ENCODE data around the gene CDH13. TPM values are rescaled to one million over a fixed set of nuclear protein-coding genes. Genes with fewer than 3 reads are reported as not detected.

The CDH13 gene
- total and polyA plus RNA-seq, 2 experiments from 2014 or later: 1.2 to 1.5 TPM

DNA sequence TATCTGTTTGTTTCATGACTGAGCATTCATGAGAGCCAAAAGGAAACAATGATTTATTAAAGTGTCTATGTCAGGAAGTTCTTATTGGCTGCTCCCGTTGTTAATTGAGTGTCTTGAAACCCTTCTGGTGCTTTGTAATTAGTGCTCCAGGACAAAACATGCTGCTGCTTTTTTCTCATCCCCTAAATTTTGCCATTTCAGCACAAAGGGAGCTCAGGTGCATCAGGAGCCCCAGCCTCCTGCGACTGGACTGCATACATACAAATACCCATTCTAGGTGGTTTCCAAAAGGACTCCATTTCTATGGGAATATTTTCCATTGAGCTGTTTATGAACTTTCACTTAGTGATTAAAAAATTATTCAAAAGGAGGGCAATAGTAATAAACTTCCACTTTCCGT lies 354.0 kb downstream of the CDH13 start:
- Histone ChIP-seq H3K27ac (no peak overlapping the region), H3K4me3 (no peak overlapping the region), H3K9me2 (replicated peaks; ENCODE audit: insufficient read depth) (no peaks in the 10 kb centered on the region), H3K4me2 (no peak overlapping the region), H3K9me3 (ENCODE audit: low read depth) (no peaks in the 10 kb centered on the region), H4K20me1 (ENCODE audit: insufficient read depth, poor library complexity, severe bottlenecking) (no peaks in the 10 kb centered on the region), H3K27me3 (no peaks in the 10 kb centered on the region), H3K79me2 (no peaks in the 10 kb centered on the region), H2AFZ (no peak overlapping the region), H3K4me1 (ENCODE audit: insufficient read depth) (no peaks in the 10 kb centered on the region), H3K36me3 (replicated peaks; ENCODE audit: insufficient read depth, low read depth) (no peaks in the 10 kb centered on the region)
- no peak for DNase-seq (ENCODE audit: low spot score)
- WGBS (ENCODE audit: low lambda C conversion rate, missing lambda C conversion rate): 87% methylated on average over 3 of the region's 3 CpGs
- TF ChIP-seq EZH2 (IDR thresholded peaks at IDR 0.05; ENCODE audit: borderline replicate concordance): no peak
- TF ChIP-seq, protein P1, sequence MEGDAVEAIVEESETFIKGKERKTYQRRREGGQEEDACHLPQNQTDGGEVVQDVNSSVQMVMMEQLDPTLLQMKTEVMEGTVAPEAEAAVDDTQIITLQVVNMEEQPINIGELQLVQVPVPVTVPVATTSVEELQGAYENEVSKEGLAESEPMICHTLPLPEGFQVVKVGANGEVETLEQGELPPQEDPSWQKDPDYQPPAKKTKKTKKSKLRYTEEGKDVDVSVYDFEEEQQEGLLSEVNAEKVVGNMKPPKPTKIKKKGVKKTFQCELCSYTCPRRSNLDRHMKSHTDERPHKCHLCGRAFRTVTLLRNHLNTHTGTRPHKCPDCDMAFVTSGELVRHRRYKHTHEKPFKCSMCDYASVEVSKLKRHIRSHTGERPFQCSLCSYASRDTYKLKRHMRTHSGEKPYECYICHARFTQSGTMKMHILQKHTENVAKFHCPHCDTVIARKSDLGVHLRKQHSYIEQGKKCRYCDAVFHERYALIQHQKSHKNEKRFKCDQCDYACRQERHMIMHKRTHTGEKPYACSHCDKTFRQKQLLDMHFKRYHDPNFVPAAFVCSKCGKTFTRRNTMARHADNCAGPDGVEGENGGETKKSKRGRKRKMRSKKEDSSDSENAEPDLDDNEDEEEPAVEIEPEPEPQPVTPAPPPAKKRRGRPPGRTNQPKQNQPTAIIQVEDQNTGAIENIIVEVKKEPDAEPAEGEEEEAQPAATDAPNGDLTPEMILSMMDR (IDR thresholded peaks at IDR 0.05; ENCODE audit: poor library complexity): no peak
- no peak for TF ChIP-seq EZH2phosphoT487 (IDR thresholded peaks at IDR 0.05; ENCODE audit: low read depth, severe bottlenecking, unreplicated experiment)

DNA sequence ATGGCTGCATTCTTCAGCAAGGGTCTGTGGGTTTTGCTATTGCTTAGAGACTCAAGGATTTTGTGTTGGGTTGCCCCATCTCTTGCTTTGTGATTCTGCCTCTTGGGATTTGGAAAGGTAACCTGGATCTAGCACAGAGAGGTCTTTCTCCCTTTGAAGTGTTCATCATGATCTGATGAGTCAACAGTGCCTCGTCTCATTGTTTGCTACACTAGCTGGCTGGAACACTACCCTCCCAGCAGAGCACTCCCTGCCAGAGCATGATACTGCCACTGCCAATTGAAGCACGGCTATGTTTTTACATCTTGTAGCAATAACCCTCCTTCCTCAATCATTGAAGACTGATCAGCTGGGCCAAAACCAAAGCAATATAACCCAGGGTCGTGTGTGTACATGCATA lies 361.0 kb downstream of the CDH13 start:
- Histone ChIP-seq H3K9me3 (ENCODE audit: low read depth) (no peaks in the 10 kb centered on the region), H3K4me3 (no peak overlapping the region), H3K4me1 (ENCODE audit: insufficient read depth) (no peaks in the 10 kb centered on the region), H3K79me2 (no peaks in the 10 kb centered on the region), H3K9me2 (replicated peaks; ENCODE audit: insufficient read depth) (no peaks in the 10 kb centered on the region), H4K20me1 (ENCODE audit: insufficient read depth, poor library complexity, severe bottlenecking) (no peaks in the 10 kb centered on the region), H3K27me3 (no peaks in the 10 kb centered on the region), H3K27ac (no peak overlapping the region), H3K36me3 (replicated peaks; ENCODE audit: insufficient read depth, low read depth) (no peaks in the 10 kb centered on the region), H3K4me2 (no peak overlapping the region), H2AFZ (no peak overlapping the region)
- TF ChIP-seq, protein P1 (IDR thresholded peaks at IDR 0.05; ENCODE audit: poor library complexity): no peak
- no peak for TF ChIP-seq EZH2 (IDR thresholded peaks at IDR 0.05; ENCODE audit: borderline replicate concordance)
- 69% methylated on average over 3 of the region's 3 CpGs for WGBS (ENCODE audit: low lambda C conversion rate, missing lambda C conversion rate)
- DNase-seq (ENCODE audit: low spot score): no peak

DNA sequence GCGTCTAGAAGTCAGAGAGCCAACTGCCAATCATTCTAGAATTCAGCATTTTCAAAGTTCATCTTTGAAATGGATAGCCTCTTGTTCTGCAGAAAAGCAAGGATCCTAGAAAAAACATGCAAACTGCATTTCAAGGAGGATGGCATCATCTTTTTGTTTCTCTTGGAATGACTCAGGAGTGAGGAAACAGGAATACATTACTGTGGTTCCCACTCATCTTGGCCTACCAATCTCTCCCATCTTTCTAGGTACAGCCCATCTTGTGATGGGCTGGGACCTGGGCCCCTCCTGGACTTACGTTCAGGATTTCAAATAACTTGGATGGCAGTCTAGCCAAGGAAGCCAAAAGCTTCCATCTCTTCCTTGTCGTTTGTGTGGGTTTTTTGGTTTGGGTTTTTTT lies 363.4 kb downstream of the CDH13 start:
- Histone ChIP-seq H3K4me1 (ENCODE audit: insufficient read depth) (no peaks in the 10 kb centered on the region), H3K4me3 (no peak overlapping the region), H3K4me2 (no peak overlapping the region), H3K79me2 (no peaks in the 10 kb centered on the region), H3K27me3 (no peaks in the 10 kb centered on the region), H3K9me2 (replicated peaks; ENCODE audit: insufficient read depth) (no peaks in the 10 kb centered on the region), H3K36me3 (replicated peaks; ENCODE audit: insufficient read depth, low read depth) (no peaks in the 10 kb centered on the region), H3K9me3 (ENCODE audit: low read depth) (no peaks in the 10 kb centered on the region), H4K20me1 (ENCODE audit: insufficient read depth, poor library complexity, severe bottlenecking) (no peaks in the 10 kb centered on the region), H3K27ac (no peak overlapping the region), H2AFZ (no peak overlapping the region)
- no peak for DNase-seq (ENCODE audit: low spot score)
- 87% methylated on average over 3 of the region's 3 CpGs for WGBS (ENCODE audit: low lambda C conversion rate, missing lambda C conversion rate)
- TF ChIP-seq EZH2phosphoT487 (IDR thresholded peaks at IDR 0.05; ENCODE audit: low read depth, severe bottlenecking, unreplicated experiment) (no peak), EZH2 (IDR thresholded peaks at IDR 0.05; ENCODE audit: borderline replicate concordance) (no peak)
- TF ChIP-seq, protein P1 (IDR thresholded peaks at IDR 0.05; ENCODE audit: poor library complexity): no peak

DNA sequence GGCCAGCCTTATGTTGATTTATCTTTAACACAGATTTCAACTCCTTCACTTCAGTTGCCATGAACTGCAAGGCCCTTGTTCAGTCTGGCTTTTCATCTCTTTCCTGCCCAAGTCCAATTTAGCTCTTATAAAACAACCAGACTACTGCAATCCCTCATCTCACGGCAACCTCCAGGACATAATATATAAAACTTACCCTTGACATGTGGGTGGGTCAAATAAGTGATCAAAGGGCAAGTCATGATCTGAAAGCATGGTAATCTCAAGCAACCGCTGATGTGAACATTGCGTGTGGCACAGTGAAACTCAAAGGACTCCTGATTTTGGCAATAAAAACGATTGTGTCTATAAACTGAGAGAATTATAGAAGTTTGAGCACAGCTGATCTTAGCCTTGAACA lies 364.6 kb downstream of the CDH13 start:
- DNase-seq (ENCODE audit: low spot score): no peak
- peak overlapping the region; percentile 61 for H3K27ac ChIP-seq

More for the DNA sequence above, 364.6 kb downstream of the CDH13 start:
- H3K4me3 ChIP-seq: no peak overlapping the region
- no peaks in the 10 kb centered on the region for H4K20me1 ChIP-seq (ENCODE audit: insufficient read depth, poor library complexity, severe bottlenecking)
- H3K9me3 ChIP-seq (ENCODE audit: low read depth): no peaks in the 10 kb centered on the region
- H2AFZ ChIP-seq: no peak overlapping the region
- no peaks in the 10 kb centered on the region for H3K36me3 ChIP-seq (replicated peaks; ENCODE audit: insufficient read depth, low read depth)
- TF ChIP-seq EZH2phosphoT487 (IDR thresholded peaks at IDR 0.05; ENCODE audit: low read depth, severe bottlenecking, unreplicated experiment) (no peak), EZH2 (IDR thresholded peaks at IDR 0.05; ENCODE audit: borderline replicate concordance) (no peak)
- TF ChIP-seq, protein P1 (IDR thresholded peaks at IDR 0.05; ENCODE audit: poor library complexity): no peak
- no peaks in the 10 kb centered on the region for H3K27me3 ChIP-seq
- H3K4me2 ChIP-seq: no peak overlapping the region
- peaks cover 4% of the 10 kb centered on the region for H3K4me1 ChIP-seq (ENCODE audit: insufficient read depth)
- WGBS (ENCODE audit: low lambda C conversion rate, missing lambda C conversion rate): 74% methylated on average over 4 of the region's 4 CpGs
- no peaks in the 10 kb centered on the region for H3K9me2 ChIP-seq (replicated peaks; ENCODE audit: insufficient read depth)
- no peaks in the 10 kb centered on the region for H3K79me2 ChIP-seq

Measured in hepatocyte (in vitro differentiated cells).